H1 (cell line): Measurements from ENCODE around the gene PGAP2. TPM values are rescaled to one million over a fixed set of nuclear protein-coding genes. Genes with fewer than 3 reads are reported as not detected.

Source experiments
- CTCF ChIA-PET: fragments of 300-600 bp; sonication (Branson Sonifier 250); formaldehyde crosslinking; loops from one replicate; lab custom pipeline; 2021; ENCODE audit not compliant: partially characterized antibody; lab: Charles Lee
- POLR2A ChIA-PET: fragments of 300-600 bp; sonication (Branson Sonifier 250); formaldehyde crosslinking; loops from one replicate; lab custom pipeline; 2021; ENCODE audit warnings: inconsistent platforms; ENCODE audit not compliant: partially characterized antibody; lab: Charles Lee
- DNase-seq, 2 experiments: peaks; one replicate each; pipeline versions ENCODE4 v3.0.0 to v3.0.0-alpha.2; 2010 to 2022; ENCODE audit warnings: low spot score in 2 of 2, low read depth in 1 of 2, mixed read lengths in 1 of 2
- FAIRE-seq: peaks from 2 replicates; lab custom pipeline; 2011; peaks lifted over from hg19 to GRCh38; lab: Jason Lieb, UNC
- H2AFZ ChIP-seq: 2 replicates; pipeline ENCODE4 v1.8.1; 2012; ENCODE audit warnings: low read length, inconsistent platforms
- H2AK5ac ChIP-seq: 2 replicates; pipeline ENCODE4 v1.6.1; 2013; ENCODE audit warnings: low read depth, low read length
- H2BK120ac ChIP-seq: replicated peaks from 2 replicates; pipeline ENCODE3; 2013; ENCODE audit warnings: low read depth, low read length, inconsistent platforms
- H2BK12ac ChIP-seq: 2 replicates; pipeline ENCODE4 v1.6.1; 2013; ENCODE audit warnings: low read depth, low read length
- H2BK15ac ChIP-seq: 2 replicates; pipeline ENCODE4 v1.6.1; 2013; ENCODE audit warnings: low read length
- H2BK20ac ChIP-seq: 2 replicates; pipeline ENCODE4 v1.6.1; 2013; ENCODE audit warnings: low read length
- H2BK5ac ChIP-seq: 2 replicates; pipeline ENCODE4 v1.6.1; 2013; ENCODE audit warnings: low read depth, low read length
- H3K14ac ChIP-seq: 2 replicates; pipeline ENCODE4 v1.6.1; 2013; ENCODE audit warnings: inconsistent platforms; ENCODE audit not compliant: insufficient read length
- H3K18ac ChIP-seq: 2 replicates; pipeline ENCODE4 v1.6.1; 2013; ENCODE audit warnings: low read length; ENCODE audit errors: extremely low read depth
- H3K23ac ChIP-seq: 2 replicates; pipeline ENCODE4 v1.6.1; 2013; ENCODE audit warnings: inconsistent platforms; ENCODE audit not compliant: insufficient read length
- H3K23me2 ChIP-seq: 2 replicates; pipeline ENCODE4 v1.6.1; 2013; ENCODE audit warnings: low read depth, low read length
- H3K27ac ChIP-seq: 2 replicates; pipeline ENCODE4 v1.6.1; 2011; ENCODE audit warnings: low read depth, low read length, inconsistent platforms
- H3K27me3 ChIP-seq, 4 experiments: replicated peaks in 1 of 4; 1 replicate in 1 of 4; 2 replicates in 3 of 4; pipeline versions ENCODE4 v1.6.1 to v1.8.1; 2011 to 2013; ENCODE audit warnings: low read length in 3 of 4, mild to moderate bottlenecking in 3 of 4, inconsistent platforms in 2 of 4, mixed read lengths in 2 of 4, moderate library complexity in 1 of 4; ENCODE audit not compliant: control insufficient read depth in 3 of 4, insufficient read depth in 3 of 4; ENCODE audit errors: extremely low read depth in 1 of 4
- H3K36me3 ChIP-seq, 4 experiments: 2 replicates each; pipeline versions ENCODE4 v1.6.1 to v1.8.1; 2011 to 2013; ENCODE audit warnings: mild to moderate bottlenecking in 4 of 4, low read length in 3 of 4, moderate library complexity in 2 of 4, control low read depth in 1 of 4, inconsistent platforms in 1 of 4; ENCODE audit not compliant: insufficient read depth in 4 of 4, control insufficient read depth in 2 of 4
- H3K4ac ChIP-seq: replicated peaks from 2 replicates; pipeline ENCODE3; 2013; ENCODE audit warnings: low read length, low read depth, mixed read lengths, inconsistent platforms; ENCODE audit not compliant: insufficient read length
- H3K4me1 ChIP-seq, 4 experiments: replicated peaks in 1 of 4; 1 replicate in 1 of 4; 2 replicates in 3 of 4; pipeline versions ENCODE4 v1.6.1 to v1.8.1; 2011 to 2013; ENCODE audit warnings: low read length in 3 of 4, inconsistent platforms in 2 of 4, mixed read lengths in 1 of 4; ENCODE audit not compliant: insufficient read depth in 4 of 4, control insufficient read depth in 3 of 4
- H3K4me2 ChIP-seq, 2 experiments: 2 replicates each; pipeline versions ENCODE4 v1.6.1 to v1.8.1; 2011 to 2013; ENCODE audit warnings: low read depth in 2 of 2, low read length in 2 of 2, control low read depth in 1 of 2, inconsistent platforms in 1 of 2, mild to moderate bottlenecking in 1 of 2; ENCODE audit not compliant: insufficient read depth in 1 of 2
- H3K4me3 ChIP-seq, 4 experiments: fragments of 200-600, 300-600 bp in 1 of 4; sonication (generic), shearing (Covaris generic), sonication (Bioruptor Twin) in 1 of 4; 2 replicates each; pipeline versions ENCODE4 v1.5.1 to v1.8.1; 2011 to 2016; ENCODE audit warnings: low read length in 4 of 4, low read depth in 3 of 4, control low read depth in 2 of 4, inconsistent platforms in 2 of 4, mild to moderate bottlenecking in 2 of 4, mixed read lengths in 1 of 4, moderate library complexity in 1 of 4; ENCODE audit not compliant: insufficient read depth in 2 of 4; ENCODE audit errors: extremely low read depth in 1 of 4
- H3K56ac ChIP-seq: replicated peaks from 2 replicates; pipeline ENCODE3; 2013; ENCODE audit warnings: low read depth, mild to moderate bottlenecking, mixed read lengths, low read length, inconsistent platforms; ENCODE audit not compliant: insufficient read length
- H3K79me1 ChIP-seq: 2 replicates; pipeline ENCODE4 v1.6.1; 2013; ENCODE audit warnings: low read depth, low read length, control low read depth
- H3K79me2 ChIP-seq, 2 experiments: 2 replicates each; pipeline versions ENCODE4 v1.6.1 to v1.8.1; 2012 to 2013; ENCODE audit warnings: low read length in 2 of 2, mild to moderate bottlenecking in 2 of 2, inconsistent platforms in 1 of 2; ENCODE audit not compliant: insufficient read depth in 2 of 2, control insufficient read depth in 1 of 2
- H3K9ac ChIP-seq, 4 experiments: replicated peaks in 1 of 4; 1 replicate in 1 of 4; 2 replicates in 3 of 4; pipeline versions ENCODE4 v1.6.1 to v1.8.1; 2011 to 2013; ENCODE audit warnings: low read depth in 3 of 4, low read length in 3 of 4, control low read depth in 2 of 4, mild to moderate bottlenecking in 2 of 4, moderate library complexity in 2 of 4, inconsistent platforms in 1 of 4; ENCODE audit errors: extremely low read depth in 1 of 4
- H3K9me3 ChIP-seq, 2 experiments: 2 replicates each; pipeline versions ENCODE4 v1.6.1 to v1.8.1; 2012 to 2013; ENCODE audit warnings: mild to moderate bottlenecking in 2 of 2, moderate library complexity in 2 of 2, control low read depth in 1 of 2, inconsistent platforms in 1 of 2, low read depth in 1 of 2, low read length in 1 of 2, mixed read lengths in 1 of 2; ENCODE audit not compliant: insufficient read depth in 2 of 2
- H4K20me1 ChIP-seq, 2 experiments: replicated peaks in 1 of 2; 2 replicates each; pipeline versions ENCODE3 to v1.8.1; 2011 to 2013; ENCODE audit warnings: inconsistent platforms in 2 of 2, low read length in 2 of 2, mild to moderate bottlenecking in 1 of 2; ENCODE audit not compliant: insufficient read depth in 2 of 2, control insufficient read depth in 1 of 2
- H4K5ac ChIP-seq: 2 replicates; pipeline ENCODE4 v1.6.1; 2013; ENCODE audit warnings: low read length, low read depth, mixed read lengths, inconsistent platforms; ENCODE audit not compliant: insufficient read length
- H4K8ac ChIP-seq: 2 replicates; pipeline ENCODE4 v1.8.0; 2013; ENCODE audit warnings: mild to moderate bottlenecking, moderate library complexity, low read length, inconsistent platforms; ENCODE audit not compliant: insufficient read depth; ENCODE audit errors: extremely low read depth
- H4K91ac ChIP-seq: replicated peaks from 2 replicates; pipeline ENCODE3; 2013; ENCODE audit warnings: low read length, mixed read lengths, inconsistent platforms; ENCODE audit not compliant: insufficient read length
- CBX5 ChIP-seq: fragments of 300-800, 300-1000 bp; sonication (generic); IDR thresholded peaks from 2 replicates; pipeline ENCODE4 v1.7.1; 2016; ENCODE audit warnings: antibody characterized with exemption, low read length, low read depth
- CBX8 ChIP-seq: fragments of 300-800, 300-1000 bp; sonication (generic); IDR thresholded peaks from 2 replicates; pipeline ENCODE4 v1.7.1; 2016; ENCODE audit warnings: low read depth, low read length, borderline replicate concordance
- CREB1 ChIP-seq: IDR thresholded peaks from 2 replicates; pipeline ENCODE4 v1.6.1; 2012; ENCODE audit warnings: inconsistent platforms
- EZH2 ChIP-seq: fragments of 200-600 bp; sonication (generic); IDR thresholded peaks from 2 replicates; pipeline ENCODE4 v1.7.1; 2012; ENCODE audit warnings: low read depth, mild to moderate bottlenecking, moderate library complexity, low read length, inconsistent platforms; ENCODE audit not compliant: severe bottlenecking
- GTF2F1 ChIP-seq: IDR thresholded peaks from 2 replicates; pipeline ENCODE4 v1.6.1; 2012; ENCODE audit warnings: low read depth, low read length, improper control_type of control experiment, borderline replicate concordance
- JUND ChIP-seq: IDR thresholded peaks from 2 replicates; pipeline ENCODE4 v1.6.1; 2011; ENCODE audit warnings: mild to moderate bottlenecking, improper control_type of control experiment, low read length
- KDM1A ChIP-seq: fragments of 200-600, 300-600 bp; sonication (generic); IDR thresholded peaks from 2 replicates; pipeline ENCODE4 v1.7.1; 2016; ENCODE audit warnings: mild to moderate bottlenecking, low read length, borderline replicate concordance
- PHF8 ChIP-seq: fragments of 200-600 bp; sonication (generic); conservative IDR thresholded peaks from 2 replicates; pipeline ENCODE4 v1.7.1; 2012; ENCODE audit warnings: low read depth, mild to moderate bottlenecking, inconsistent platforms, low read length, moderate library complexity
- POU5F1 ChIP-seq: IDR thresholded peaks from 2 replicates; pipeline ENCODE4 v1.6.1; 2011; ENCODE audit warnings: low read depth, mild to moderate bottlenecking, low read length, moderate library complexity
- SAP30 ChIP-seq: fragments of 300-600 bp; sonication (generic); IDR thresholded peaks from 2 replicates; pipeline ENCODE4 v1.7.1; 2012; ENCODE audit warnings: low read length, moderate library complexity, mild to moderate bottlenecking, inconsistent platforms; ENCODE audit not compliant: insufficient read depth, insufficient replicate concordance
- SIN3A ChIP-seq, 2 experiments: IDR thresholded peaks in 1 of 2; conservative IDR thresholded peaks in 1 of 2; 2 replicates each; pipeline ENCODE4 v1.6.1; 2011 to 2012; ENCODE audit warnings: low read length in 2 of 2, improper control_type of control experiment in 1 of 2, low read depth in 1 of 2, mild to moderate bottlenecking in 1 of 2
- SIRT6 ChIP-seq: IDR thresholded peaks from one replicate; pipeline ENCODE4 v1.7.1; 2012; ENCODE audit warnings: low read length, inconsistent platforms
- SIX5 ChIP-seq: IDR thresholded peaks from 2 replicates; pipeline ENCODE4 v1.6.1; 2011; ENCODE audit warnings: mild to moderate bottlenecking, low read depth, low read length
- ZNF274 ChIP-seq: IDR thresholded peaks from 2 replicates; pipeline ENCODE4 v1.7.0; 2012; ENCODE audit warnings: low read length, borderline replicate concordance; ENCODE audit errors: extremely low read depth
- WGBS, 2 experiments: shearing (Covaris generic) in 1 of 2; methylation state at CpG; one replicate each; pipeline versions ENCODE4 v1.1.6 to v1.1.7; 2013 to 2015; ENCODE audit warnings: low lambda C conversion rate in 2 of 2, mixed read lengths in 2 of 2, inconsistent platforms in 1 of 2, low coverage in 1 of 2, missing lambda C conversion rate in 1 of 2; ENCODE audit not compliant: insufficient replicate concordance in 2 of 2, insufficient coverage in 1 of 2, insufficient read length in 1 of 2; ENCODE audit errors: extremely low coverage in 1 of 2, missing lambda C conversion rate in 1 of 2; 5-methylcytosine and 5-hydroxymethylcytosine counted together
- polyA plus RNA-seq, 7 experiments: library from polyadenylated mRNA; depleted of rRNA in 3 of 7; stranded (reverse) in 5 of 7; unstranded in 2 of 7; fragments of >200 nt in 5 of 7; fragments of 200-250 nt in 2 of 7; gene quantifications; 1 replicate in 5 of 7; 2 replicates in 1 of 7; 4 replicates in 1 of 7; pipeline versions ENCODE4 v1.2.1 to v1.2.3, GENCODE V29; 2011 to 2013; ENCODE audit warnings: missing spikeins in 2 of 7, mixed read lengths in 2 of 7
- total RNA-seq: library from RNA; stranded (reverse); fragmentation: NEBNext Ultra II Directional; extraction: Animal tissue kit (Norgen Biotek cat#: 25700); gene quantifications from 2 replicates; pipeline ENCODE4 v1.2.1, GENCODE V29; 2021

PGAP2 gene
- total and polyA plus RNA-seq, 2 of the 8 experiments (the other 6 are each of a cell fraction or from before 2014, with no cell fraction given): 56.5 to 106 TPM

GRCh38 chr11:3830730-3831129, 22.4 kb downstream of the PGAP2 start:
- no peak overlapping the region for H3K4ac ChIP-seq
- no peak overlapping the region for H3K18ac ChIP-seq
- peaks cover 19 to 39% (median 25%) of the 10 kb centered on the region in 4 experiments for H3K4me1 ChIP-seq
- 95% methylated on average over 1 of the region's 1 CpG; no CpG with 5 or more reads in 1 of the 2 experiments for WGBS, 2 experiments
- H2BK20ac ChIP-seq: no peak overlapping the region
- H3K23me2 ChIP-seq: peaks cover 2% of the 10 kb centered on the region; the same call in 1 of the 2 replicates
- H2AFZ ChIP-seq: no peak overlapping the region
- H4K8ac ChIP-seq: no peak overlapping the region
- no peak for DNase-seq
- H3K27ac ChIP-seq: no peak overlapping the region
- no peak overlapping the region for H3K56ac ChIP-seq
- no peak overlapping the region for H2BK12ac ChIP-seq
- H3K9me3 ChIP-seq: no peaks in the 10 kb centered on the region
- peaks cover 11% of the 10 kb centered on the region for H3K79me1 ChIP-seq
- no peak overlapping the region for H2BK5ac ChIP-seq
- H2AK5ac ChIP-seq: no peak overlapping the region
- H3K4me3 ChIP-seq: no peak overlapping the region
- H4K20me1 ChIP-seq: peaks cover 7 to 24% of the 10 kb centered on the region in 2 experiments
- no peak overlapping the region for H3K14ac ChIP-seq
- no peak overlapping the region for H4K91ac ChIP-seq
- H2BK15ac ChIP-seq: no peak overlapping the region
- H3K9ac ChIP-seq: no peak overlapping the region
- ChIA-PET POLR2A (interaction anchor here (0.6 to 1.5 kb wide), 5 partner anchors 10 to 24 kb away, joined by 3 to 5 read pairs (median 4); partner anchors contain the start of genes PGAP2 and RHOG), CTCF (interaction anchor here (0.7 to 18.5 kb wide), 4 partner anchors 10 to 242 kb away, joined by 3 to 214 read pairs (median 16); partner anchors contain the start of genes PGAP2, RHOG and STIM1)
- peaks cover 5 to 28% of the 10 kb centered on the region in 2 experiments for H3K79me2 ChIP-seq
- no peak overlapping the region for H2BK120ac ChIP-seq
- FAIRE-seq: no peak
- no peak overlapping the region for H3K23ac ChIP-seq
- no peak overlapping the region for H3K4me2 ChIP-seq
- no peak overlapping the region for H4K5ac ChIP-seq
- peaks cover 4 to 19% (median 7%) of the 10 kb centered on the region in 4 experiments; a peak in 6 of 8 replicates for H3K36me3 ChIP-seq
- H3K27me3 ChIP-seq: no peaks in the 10 kb centered on the region
- TF ChIP-seq KDM1A: no peak
- no peak for TF ChIP-seq CBX8
- no peak for TF ChIP-seq PHF8
- TF ChIP-seq POU5F1: no peak
- no peak for TF ChIP-seq SAP30
- no peak for TF ChIP-seq CBX5
- TF ChIP-seq EZH2: no peak
- no peak for TF ChIP-seq SIX5
- TF ChIP-seq JUND: no peak
- no peak for TF ChIP-seq CREB1
- no peak for TF ChIP-seq SIN3A (conservative IDR thresholded peaks at IDR 0.05 in 1 of 2, IDR thresholded peaks at IDR 0.05 in 1 of 2; ENCODE audit: low read depth in 1 of 2, low read length in 2 of 2)
- no peak for TF ChIP-seq SIRT6
- no peak for TF ChIP-seq GTF2F1
- TF ChIP-seq ZNF274: no peak
